H9 (cell line): Measurements from ENCODE around the gene SURF4. TPM values are rescaled to one million over a fixed set of nuclear protein-coding genes. Genes with fewer than 3 reads are reported as not detected.
A peak's percentile ranks its signal among the peaks of the same experiment; 100 is the strongest.
"Not testable (repeated sequence)": the region's sequence is repeated elsewhere in the genome, so short reads cannot be mapped to it uniquely, and the experiment has no call there.

ENCODE experiments used
- DNase-seq: peaks from one replicate; pipeline ENCODE4 v3.0.0-alpha.2; 2017
- H2AFZ ChIP-seq: one replicate; pipeline ENCODE4 v1.6.1; 2013; ENCODE audit warnings: mild to moderate bottlenecking, low read length, control low read depth, moderate library complexity
- H2AK5ac ChIP-seq: 2 replicates; pipeline ENCODE4 v1.6.1; 2013; ENCODE audit warnings: low read length, control low read depth, mixed read lengths; ENCODE audit not compliant: insufficient read length
- H2BK120ac ChIP-seq: one replicate; pipeline ENCODE4 v1.6.1; 2013; ENCODE audit warnings: low read depth, mild to moderate bottlenecking, low read length, control low read depth, inconsistent platforms; ENCODE audit not compliant: poor library complexity, severe bottlenecking
- H2BK12ac ChIP-seq: 2 replicates; pipeline ENCODE4 v1.6.1; 2013; ENCODE audit warnings: low read length, control low read depth, mixed read lengths, low read depth; ENCODE audit not compliant: insufficient read length
- H2BK15ac ChIP-seq: 2 replicates; pipeline ENCODE4 v1.6.1; 2013; ENCODE audit warnings: low read depth, low read length, control low read depth
- H2BK20ac ChIP-seq: one replicate; pipeline ENCODE4 v1.6.1; 2013; ENCODE audit warnings: low read depth, mild to moderate bottlenecking, low read length, control low read depth, inconsistent platforms; ENCODE audit not compliant: poor library complexity, severe bottlenecking
- H2BK5ac ChIP-seq: 2 replicates; pipeline ENCODE4 v1.6.1; 2013; ENCODE audit warnings: low read length, control low read depth, mixed read lengths; ENCODE audit not compliant: insufficient read length
- H3K14ac ChIP-seq: 2 replicates; pipeline ENCODE4 v1.6.1; 2013; ENCODE audit warnings: low read length, control low read depth; ENCODE audit not compliant: insufficient read depth
- H3K18ac ChIP-seq: 2 replicates; pipeline ENCODE4 v1.6.1; 2013; ENCODE audit warnings: low read depth, mild to moderate bottlenecking, mixed read lengths, low read length, control low read depth; ENCODE audit not compliant: insufficient read length
- H3K23ac ChIP-seq: 2 replicates; pipeline ENCODE4 v1.6.1; 2013; ENCODE audit warnings: low read length, control low read depth, mixed read lengths, low read depth; ENCODE audit not compliant: insufficient read length
- H3K23me2 ChIP-seq: 2 replicates; pipeline ENCODE4 v1.6.1; 2013; ENCODE audit warnings: low read depth, mild to moderate bottlenecking, mixed read lengths, low read length, control low read depth; ENCODE audit not compliant: insufficient read length, poor library complexity, severe bottlenecking
- H3K27ac ChIP-seq: 2 replicates; pipeline ENCODE4 v1.5.1; 2013; ENCODE audit warnings: low read length, control low read depth, mixed read lengths, low read depth; ENCODE audit not compliant: insufficient read length
- H3K27me3 ChIP-seq: 2 replicates; pipeline ENCODE4 v1.6.1; 2013; ENCODE audit warnings: low read length, control low read depth, inconsistent platforms; ENCODE audit not compliant: insufficient read depth
- H3K4ac ChIP-seq: 2 replicates; pipeline ENCODE4 v1.6.1; 2013; ENCODE audit warnings: low read depth, mild to moderate bottlenecking, control low read depth, inconsistent platforms, low read length, moderate library complexity
- H3K4me1 ChIP-seq: 2 replicates; pipeline ENCODE4 v1.6.1; 2013; ENCODE audit warnings: low read length, control low read depth, inconsistent platforms; ENCODE audit not compliant: insufficient read depth
- H3K4me2 ChIP-seq: 2 replicates; pipeline ENCODE4 v1.6.1; 2013; ENCODE audit warnings: low read length, control low read depth, mixed read lengths; ENCODE audit not compliant: insufficient read length, insufficient read depth
- H3K56ac ChIP-seq: 2 replicates; pipeline ENCODE4 v1.6.1; 2013; ENCODE audit warnings: low read depth, mild to moderate bottlenecking, mixed read lengths, low read length, control low read depth; ENCODE audit not compliant: insufficient read length
- H3K79me1 ChIP-seq: 2 replicates; pipeline ENCODE4 v1.6.1; 2013; ENCODE audit warnings: low read depth, mild to moderate bottlenecking, moderate library complexity, low read length, control low read depth, inconsistent platforms; ENCODE audit not compliant: insufficient read depth, poor library complexity, severe bottlenecking
- H3K79me2 ChIP-seq: 2 replicates; pipeline ENCODE4 v1.6.1; 2013; ENCODE audit warnings: low read length, control low read depth, inconsistent platforms; ENCODE audit not compliant: insufficient read depth
- H3K9ac ChIP-seq: 2 replicates; pipeline ENCODE4 v1.6.1; 2013; ENCODE audit warnings: low read length, control low read depth, mixed read lengths; ENCODE audit not compliant: insufficient read length; ENCODE audit errors: extremely low read depth
- H3K9me3 ChIP-seq: one replicate; pipeline ENCODE4 v1.6.1; 2013; ENCODE audit warnings: low read depth, low read length, inconsistent platforms; ENCODE audit not compliant: control insufficient read depth
- H3T11ph ChIP-seq: one replicate; pipeline ENCODE4 v1.6.1; 2013; ENCODE audit warnings: mild to moderate bottlenecking, low read length, control low read depth, inconsistent platforms
- H4K20me1 ChIP-seq: one replicate; pipeline ENCODE4 v1.6.1; 2013; ENCODE audit not compliant: control insufficient read depth, insufficient read length, insufficient read depth
- H4K5ac ChIP-seq: 2 replicates; pipeline ENCODE4 v1.6.1; 2013; ENCODE audit warnings: low read depth, mild to moderate bottlenecking, mixed read lengths, low read length, control low read depth; ENCODE audit not compliant: insufficient read length
- H4K8ac ChIP-seq: replicated peaks from 2 replicates; pipeline ENCODE4 v1.6.1; 2013; ENCODE audit warnings: low read length, control low read depth, mixed read lengths, low read depth; ENCODE audit not compliant: insufficient read length
- H4K91ac ChIP-seq: 2 replicates; pipeline ENCODE4 v1.6.1; 2013; ENCODE audit warnings: low read depth, mild to moderate bottlenecking, moderate library complexity, mixed read lengths, low read length, control low read depth; ENCODE audit not compliant: insufficient read length
- H3K27ac Mint-ChIP-seq, 3 experiments: 2 replicates in 2 of 3; 3 replicates in 1 of 3; pipeline ENCODE4 v1.8.0; 2020 to 2021; ENCODE audit warnings: mixed read lengths in 3 of 3, mild to moderate bottlenecking in 1 of 3, moderate library complexity in 1 of 3
- H3K27me3 Mint-ChIP-seq: 2 replicates; pipeline ENCODE4 v1.8.0; 2021; ENCODE audit warnings: low read depth, mild to moderate bottlenecking, moderate library complexity, mixed read lengths
- H3K36me3 Mint-ChIP-seq, 3 experiments: 2 replicates in 2 of 3; 3 replicates in 1 of 3; pipeline ENCODE4 v1.8.0; 2020 to 2021; ENCODE audit warnings: low read depth in 3 of 3, mixed read lengths in 3 of 3; ENCODE audit not compliant: insufficient read depth in 1 of 3
- H3K4me1 Mint-ChIP-seq, 2 experiments: 2 replicates each; pipeline ENCODE4 v1.8.0; 2020; ENCODE audit warnings: mixed read lengths in 2 of 2
- H3K4me3 Mint-ChIP-seq, 2 experiments: 2 replicates in 1 of 2; 3 replicates in 1 of 2; pipeline ENCODE4 v1.8.0; 2020 to 2021; ENCODE audit warnings: mild to moderate bottlenecking in 2 of 2, mixed read lengths in 2 of 2, moderate library complexity in 1 of 2
- H3K9me3 Mint-ChIP-seq, 2 experiments: 2 replicates in 1 of 2; 3 replicates in 1 of 2; pipeline ENCODE4 v1.8.0; 2020; ENCODE audit warnings: mild to moderate bottlenecking in 2 of 2, mixed read lengths in 2 of 2, moderate library complexity in 1 of 2
- CTCF ChIP-seq: fragments of 200-600 bp; sonication (generic); conservative IDR thresholded peaks from 3 replicates; pipeline ENCODE4 v1.8.0; 2021; ENCODE audit warnings: antibody characterized with exemption, mild to moderate bottlenecking
- WGBS: extraction: QIAGEN DNeasy Blood & Tissue Kit; methylation state at CpG from one replicate; pipeline ENCODE4 v1.1.7; 2013; ENCODE audit warnings: missing lambda C conversion rate, low lambda C conversion rate, mixed read lengths; ENCODE audit not compliant: insufficient read length; ENCODE audit errors: extremely low coverage; 5-methylcytosine and 5-hydroxymethylcytosine counted together
- total RNA-seq: library from RNA; stranded (reverse); gene quantifications from 2 replicates; pipeline ENCODE4 v1.2.1, GENCODE V29; 2021

Gene SURF4
- total RNA-seq, 1 experiment from 2014 or later, result 146 TPM

- H3K23ac ChIP-seq, H3K79me2 ChIP-seq, H3K79me1 ChIP-seq, H3K56ac ChIP-seq, H3K4ac ChIP-seq, H3K9me3 ChIP-seq, H3T11ph ChIP-seq, H4K8ac ChIP-seq, H2BK15ac ChIP-seq, H3K9ac ChIP-seq, H2BK120ac ChIP-seq, H2BK20ac ChIP-seq, H3K4me1 ChIP-seq, H3K27me3 ChIP-seq, H2AK5ac ChIP-seq, H4K91ac ChIP-seq, H3K4me2 ChIP-seq, H2AFZ ChIP-seq, H2BK5ac ChIP-seq, H3K23me2 ChIP-seq, H2BK12ac ChIP-seq, H3K27ac ChIP-seq, H3K14ac ChIP-seq, H3K27ac Mint-ChIP-seq, H3K4me3 Mint-ChIP-seq, H3K18ac ChIP-seq, H4K20me1 ChIP-seq, H4K5ac ChIP-seq: not testable (repeated sequence)
- peak; percentile 61 for DNase-seq
- Mint-ChIP-seq H3K27me3 (peaks cover 13% of the 10 kb centered on the region), H3K4me1 (peaks cover 6 to 12% of the 10 kb centered on the region in 2 experiments), H3K36me3 (peaks cover 32 to 48% (median 46%) of the 10 kb centered on the region in 3 experiments), H3K9me3 (peaks cover 25 to 28% of the 10 kb centered on the region in 2 experiments)
- WGBS, result no CpG with 5 or more reads among the region's 21 CpGs
- TF ChIP-seq CTCF, result peak; percentile 79
These were observed 46.3 kb downstream of the SURF4 start for GRCh38 chr9:133329306-133330156.
